Keratinocyte (primary cell): ENCODE measurements around the gene VANGL1. TPM values are rescaled to one million over a fixed set of nuclear protein-coding genes. Genes with fewer than 3 reads are reported as not detected.
A peak's percentile ranks its signal among the peaks of the same experiment; 100 is the strongest.

Experiments used
- DNase-seq: peaks from one replicate; pipeline ENCODE4 v3.0.0-alpha.2; 2011; ENCODE audit warnings: low read depth, missing footprints, low spot score
- FAIRE-seq: peaks from 2 replicates; lab custom pipeline; 2011; peaks lifted over from hg19 to GRCh38; lab: Jason Lieb, UNC
- H2AFZ ChIP-seq: 2 replicates; pipeline ENCODE4 v1.6.0; 2012; ENCODE audit warnings: low read length, control low read depth, inconsistent platforms; ENCODE audit not compliant: control insufficient read depth
- H3K27ac ChIP-seq: 2 replicates; pipeline ENCODE4 v1.5.1; 2011; ENCODE audit warnings: low read length; ENCODE audit not compliant: control insufficient read depth, insufficient read depth
- H3K27me3 ChIP-seq: 3 replicates; pipeline ENCODE4 v1.6.0; 2011; ENCODE audit warnings: low read length; ENCODE audit not compliant: control insufficient read depth, insufficient read depth; ENCODE audit errors: extremely low read depth
- H3K36me3 ChIP-seq, 2 experiments: 2 replicates in 1 of 2; 3 replicates in 1 of 2; pipeline ENCODE4 v1.5.1; 2011; ENCODE audit warnings: low read length in 2 of 2, mild to moderate bottlenecking in 1 of 2; ENCODE audit not compliant: control insufficient read depth in 2 of 2, insufficient read depth in 2 of 2; ENCODE audit errors: extremely low read depth in 1 of 2
- H3K4me1 ChIP-seq: 3 replicates; pipeline ENCODE4 v1.5.1; 2011; ENCODE audit warnings: low read length; ENCODE audit not compliant: control insufficient read depth, insufficient read depth; ENCODE audit errors: extremely low read depth
- H3K4me2 ChIP-seq: 3 replicates; pipeline ENCODE4 v1.6.0; 2011; ENCODE audit warnings: low read depth, low read length; ENCODE audit not compliant: control insufficient read depth, insufficient read depth; ENCODE audit errors: extremely low read depth
- H3K4me3 ChIP-seq, 3 experiments: fragments of 200-600 bp in 1 of 3; sonication (generic) in 1 of 3; 2 replicates in 2 of 3; 3 replicates in 1 of 3; pipeline ENCODE4 v1.5.1; 2011 to 2016; ENCODE audit warnings: low read length in 3 of 3, mild to moderate bottlenecking in 3 of 3, control low read depth in 2 of 3, inconsistent platforms in 1 of 3, low read depth in 1 of 3, mixed read lengths in 1 of 3, mixed run types in 1 of 3, moderate library complexity in 1 of 3; ENCODE audit not compliant: control insufficient read depth in 2 of 3, insufficient read depth in 2 of 3; ENCODE audit errors: extremely low read depth in 1 of 3
- H3K79me2 ChIP-seq: 2 replicates; pipeline ENCODE4 v1.6.0; 2012; ENCODE audit warnings: low read length; ENCODE audit not compliant: control insufficient read depth, insufficient read depth
- H3K9ac ChIP-seq: 3 replicates; pipeline ENCODE4 v1.6.0; 2011; ENCODE audit warnings: low read length; ENCODE audit not compliant: control insufficient read depth, insufficient read depth; ENCODE audit errors: extremely low read depth
- H3K9me1 ChIP-seq: 3 replicates; pipeline ENCODE4 v1.6.0; 2011; ENCODE audit warnings: low read length; ENCODE audit not compliant: control insufficient read depth, insufficient read depth; ENCODE audit errors: extremely low read depth
- H3K9me3 ChIP-seq: 2 replicates; pipeline ENCODE4 v1.5.1; 2012; ENCODE audit warnings: low read depth, low read length; ENCODE audit not compliant: control insufficient read depth
- H4K20me1 ChIP-seq: 3 replicates; pipeline ENCODE4 v1.6.0; 2011; ENCODE audit warnings: low read length; ENCODE audit not compliant: control insufficient read depth, insufficient read depth; ENCODE audit errors: extremely low read depth
- CTCF ChIP-seq, 3 experiments: IDR thresholded peaks in 1 of 3; conservative IDR thresholded peaks in 1 of 3; optimal IDR thresholded peaks in 1 of 3; 2 replicates in 2 of 3; 3 replicates in 1 of 3; pipeline versions ENCODE3 to v1.5.1; 2011; ENCODE audit warnings: low read length in 3 of 3, mild to moderate bottlenecking in 3 of 3, moderate library complexity in 2 of 3, control low read depth in 1 of 3, inconsistent platforms in 1 of 3; ENCODE audit not compliant: insufficient read depth in 2 of 3; ENCODE audit errors: extremely low read depth in 1 of 3
- EZH2 ChIP-seq: IDR thresholded peaks from one replicate; pipeline ENCODE4 v1.6.1; 2012; ENCODE audit warnings: inconsistent platforms, mild to moderate bottlenecking, low read length, moderate library complexity
- dilution Hi-C: fragments of 300-500 bp; cut with MboI; formaldehyde crosslinking; loops from one replicate; pipeline ENCODE4 v1.7.0; 2020; ENCODE audit warnings: low sequenced_read_pairs; ENCODE audit not compliant: extremely low pct_ligation_motif_present
- polyA plus RNA-seq, 5 experiments: library from polyadenylated mRNA; depleted of rRNA in 3 of 5; stranded (reverse) in 3 of 5; stranded (forward) in 1 of 5; unstranded in 1 of 5; fragments of >200 nt; gene quantifications; 1 replicate in 1 of 5; 2 replicates in 3 of 5; 3 replicates in 1 of 5; pipeline versions ENCODE4 v1.2.1 to v1.2.3, GENCODE V29; 2011 to 2012; ENCODE audit warnings: missing spikeins in 2 of 5, low read depth in 1 of 5, low replicate concordance in 1 of 5

The VANGL1 gene
- polyA plus RNA-seq, 1 donor (not counting 4 experiments of a cell fraction or from before 2014, with no cell fraction given): 22.4 TPM

GRCh38 chr1:115648717-115649691, 7.2 kb downstream of the VANGL1 start:
- Histone ChIP-seq H4K20me1 (peaks cover 3% of the 10 kb centered on the region), H3K4me3 (no peak overlapping the region), H3K4me1 (peaks cover 40% of the 10 kb centered on the region), H3K79me2 (peaks cover 77% of the 10 kb centered on the region), H3K27ac (no peak overlapping the region), H3K4me2 (peak overlapping the region; percentile 54), H3K9ac (no peak overlapping the region), H2AFZ (no peak overlapping the region), H3K9me1 (peaks cover 7% of the 10 kb centered on the region), H3K9me3 (no peaks in the 10 kb centered on the region), H3K27me3 (no peaks in the 10 kb centered on the region), H3K36me3 (peaks cover 10 to 15% of the 10 kb centered on the region in 2 experiments)
- dilution Hi-C loops: no loop called here
- DNase-seq (no peak), FAIRE-seq (no peak)
- no peak for TF ChIP-seq CTCF (optimal IDR thresholded peaks at IDR 0.05 in 1 of 3, IDR thresholded peaks at IDR 0.05 in 1 of 3, conservative IDR thresholded peaks at IDR 0.05 in 1 of 3; ENCODE audit: extremely low read depth in 1 of 3, insufficient read depth in 2 of 3, low read length in 3 of 3)
- no peak for TF ChIP-seq EZH2

- Histone ChIP-seq H3K4me1 (peaks cover 43% of the 10 kb centered on the region), H3K9me1 (peaks cover 7% of the 10 kb centered on the region), H2AFZ (no peak overlapping the region), H3K79me2 (peaks cover 67% of the 10 kb centered on the region), H3K27me3 (no peaks in the 10 kb centered on the region), H3K9ac (no peak overlapping the region), H4K20me1 (peaks cover 3% of the 10 kb centered on the region), H3K36me3 (peaks cover 10 to 15% of the 10 kb centered on the region in 2 experiments), H3K9me3 (no peaks in the 10 kb centered on the region), H3K27ac (no peak overlapping the region), H3K4me3 (no peak overlapping the region), H3K4me2 (no peak overlapping the region)
- no peak for TF ChIP-seq CTCF (optimal IDR thresholded peaks at IDR 0.05 in 1 of 3, IDR thresholded peaks at IDR 0.05 in 1 of 3, conservative IDR thresholded peaks at IDR 0.05 in 1 of 3; ENCODE audit: extremely low read depth in 1 of 3, insufficient read depth in 2 of 3, low read length in 3 of 3)
- no peak for TF ChIP-seq EZH2
- DNase-seq (no peak), FAIRE-seq (no peak)
- dilution Hi-C loops: no loop called here
These were observed 8.2 kb downstream of the VANGL1 start for GRCh38 chr1:115649964-115650363.
